ENCODE results near the gene PRKAR1B. TPM values are rescaled to one million over a fixed set of nuclear protein-coding genes. Genes with fewer than 3 reads are reported as not detected.

PRKAR1B gene
- total RNA-seq, 2 experiments from 2014 or later, result 15.5 to 15.8 TPM

DNA sequence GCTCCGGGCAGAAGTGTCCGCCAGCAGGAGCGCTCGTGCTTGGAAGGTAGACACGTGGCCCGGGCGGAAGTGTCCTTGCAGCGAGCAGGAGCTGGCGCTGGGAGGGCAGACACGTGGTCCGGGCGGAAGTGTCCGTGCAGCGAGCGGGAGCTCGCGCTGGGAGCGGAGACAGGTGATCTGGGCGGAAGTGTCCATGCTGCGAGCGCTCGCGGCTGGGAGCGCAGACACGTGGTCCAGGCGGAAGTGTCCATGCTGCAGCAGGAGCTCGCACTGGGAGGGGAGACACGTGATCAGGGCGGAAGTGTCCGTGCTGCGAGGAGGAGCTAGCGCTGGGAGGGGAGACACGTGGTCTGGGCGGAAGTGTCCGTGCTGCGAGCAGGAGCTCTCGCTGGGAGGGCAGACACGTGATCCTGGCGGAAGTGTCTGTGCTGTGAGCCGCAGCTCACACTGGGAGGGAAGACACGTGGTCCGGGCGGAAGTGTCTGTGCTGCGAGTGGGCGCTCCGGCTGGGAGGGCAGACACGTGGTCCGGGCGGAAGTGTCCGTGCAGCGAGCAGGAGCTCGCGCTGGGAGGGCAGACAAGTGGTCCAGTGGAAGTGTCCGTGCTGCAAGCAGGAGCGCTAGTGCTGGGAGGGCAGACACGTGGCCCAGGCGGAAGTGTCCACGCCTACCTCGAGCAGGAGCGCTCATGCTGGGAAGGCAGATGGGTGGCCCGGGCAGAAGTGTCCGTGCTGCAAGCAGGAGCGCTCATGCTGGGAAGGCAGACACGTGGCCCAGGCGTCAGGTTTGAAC, 41.1 kb upstream of the PRKAR1B start:
- H3K9me3 Mint-ChIP-seq, result no peaks in the 10 kb centered on the region
- H3K27me3 Mint-ChIP-seq (ENCODE audit: low read depth), result no peaks in the 10 kb centered on the region
- intact Hi-C loops (cut with micrococcal nuclease), result no loop called here
- no peak for DNase-seq
- H3K4me1 Mint-ChIP-seq (ENCODE audit: low read depth), result no peaks in the 10 kb centered on the region
- H3K36me3 Mint-ChIP-seq (ENCODE audit: low read depth), result peaks cover 24% of the 10 kb centered on the region
- H3K27ac Mint-ChIP-seq, result peak overlapping the region; percentile 39
- CTCF ChIA-PET, result interaction anchor here (0.6 kb wide), 1 partner anchor 23 kb away, joined by 3 read pairs; no protein-coding TSS in a partner anchor
- H3K4me3 Mint-ChIP-seq, result no peak overlapping the region

DNA sequence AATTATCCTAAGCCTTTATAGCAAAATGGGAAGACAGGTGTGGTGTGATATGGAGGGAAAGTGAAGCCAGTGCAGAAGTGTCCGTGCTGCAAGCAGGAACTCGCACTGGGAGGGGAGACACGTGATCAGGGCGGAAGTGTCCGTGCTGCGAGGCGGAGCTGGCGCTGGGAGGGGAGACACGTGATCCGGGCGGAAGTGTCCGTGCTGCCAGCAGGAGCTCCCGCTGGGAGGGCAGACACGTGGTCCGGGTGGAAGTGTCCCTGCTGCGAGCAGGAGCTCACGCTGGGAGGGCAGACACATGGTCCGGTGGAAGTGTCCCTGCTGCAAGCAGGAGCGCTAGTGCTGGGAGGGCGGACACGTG, 40.5 kb upstream of the PRKAR1B start:
- Mint-ChIP-seq H3K27ac (no peak overlapping the region), H3K4me1 (ENCODE audit: low read depth) (no peaks in the 10 kb centered on the region), H3K36me3 (ENCODE audit: low read depth) (peaks cover 24% of the 10 kb centered on the region), H3K9me3 (no peaks in the 10 kb centered on the region), H3K4me3 (no peak overlapping the region), H3K27me3 (ENCODE audit: low read depth) (no peaks in the 10 kb centered on the region)
- intact Hi-C loops (cut with micrococcal nuclease), result no loop called here
- CTCF ChIA-PET, result no interaction called here
- DNase-seq, result no peak

DNA sequence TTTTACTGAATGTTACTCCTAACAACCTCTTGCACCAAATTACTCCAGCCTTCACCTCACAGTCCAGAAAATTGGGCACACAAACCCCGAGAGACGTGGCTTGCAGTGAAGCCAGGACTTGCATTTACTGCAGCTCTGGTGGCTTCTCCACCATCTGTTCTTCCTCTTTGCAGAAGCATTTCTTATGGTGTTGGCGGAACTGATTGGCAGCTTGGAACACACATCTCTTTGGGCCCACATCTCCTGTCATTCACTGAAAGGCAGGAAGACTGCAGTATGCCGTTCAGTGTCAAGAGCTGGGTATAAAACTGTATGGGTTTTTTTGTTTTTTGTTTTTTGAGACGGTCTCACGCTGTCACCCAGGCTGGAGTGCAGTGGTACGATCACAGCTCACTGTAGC, 38.3 kb upstream of the PRKAR1B start:
- CTCF ChIA-PET, result no interaction called here
- Mint-ChIP-seq H3K9me3 (no peaks in the 10 kb centered on the region), H3K4me1 (ENCODE audit: low read depth) (no peaks in the 10 kb centered on the region), H3K4me3 (no peak overlapping the region), H3K27ac (no peak overlapping the region), H3K27me3 (ENCODE audit: low read depth) (no peaks in the 10 kb centered on the region), H3K36me3 (ENCODE audit: low read depth) (peaks cover 27% of the 10 kb centered on the region)
- no peak for DNase-seq
- intact Hi-C loops (cut with micrococcal nuclease), result no loop called here

- Mint-ChIP-seq H3K27ac (no peak overlapping the region), H3K27me3 (ENCODE audit: low read depth) (no peaks in the 10 kb centered on the region), H3K9me3 (no peaks in the 10 kb centered on the region), H3K4me1 (ENCODE audit: low read depth) (no peaks in the 10 kb centered on the region), H3K36me3 (ENCODE audit: low read depth) (peaks cover 35% of the 10 kb centered on the region), H3K4me3 (no peak overlapping the region)
- CTCF ChIA-PET, result interaction anchor here (0.9 kb wide), 1 partner anchor 10 kb away, joined by 3 read pairs; no protein-coding TSS in a partner anchor
- intact Hi-C loops (cut with micrococcal nuclease), result no loop called here
- DNase-seq, result no peak
Measured at GRCh38 chr7:763762-764161, 36.7 kb upstream of the PRKAR1B start.

DNA sequence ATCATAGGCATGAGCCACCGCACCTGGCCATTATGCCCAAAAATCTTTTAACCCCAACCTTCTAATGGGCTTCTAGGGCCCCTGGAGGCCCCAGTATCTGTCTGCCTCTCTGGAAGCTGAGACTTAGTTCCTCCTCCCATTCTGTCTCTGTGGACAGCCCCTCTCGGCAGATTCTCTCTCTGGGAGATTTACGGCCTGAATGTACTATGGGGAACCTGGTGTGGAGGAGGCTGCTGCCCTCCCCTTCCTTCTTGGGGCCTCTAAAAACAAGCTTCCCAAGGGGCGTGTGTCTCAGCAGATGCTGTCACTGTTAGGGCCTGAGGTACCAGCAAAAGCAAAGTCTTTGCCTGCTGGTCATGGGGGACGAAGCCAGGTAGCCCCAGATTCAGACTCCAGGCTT, 35.8 kb upstream of the PRKAR1B start:
- H3K4me1 Mint-ChIP-seq (ENCODE audit: low read depth), result no peaks in the 10 kb centered on the region
- CTCF ChIA-PET, result no interaction called here

GRCh38 chr7:761631-762030, 34.5 kb upstream of the PRKAR1B start:
- CTCF ChIA-PET, result interaction anchor here (0.7 kb wide), 1 partner anchor 418 kb away, joined by 3 read pairs; no protein-coding TSS in a partner anchor
- intact Hi-C loops (cut with micrococcal nuclease), result no loop called here
- Mint-ChIP-seq H3K9me3 (no peaks in the 10 kb centered on the region), H3K4me1 (ENCODE audit: low read depth) (no peaks in the 10 kb centered on the region), H3K4me3 (no peak overlapping the region), H3K27ac (peak overlapping the region; percentile 31), H3K36me3 (ENCODE audit: low read depth) (peaks cover 33% of the 10 kb centered on the region), H3K27me3 (ENCODE audit: low read depth) (no peaks in the 10 kb centered on the region)
- no peak for DNase-seq

More for the DNA sequence above, 35.8 kb upstream of the PRKAR1B start:
- intact Hi-C loops (cut with micrococcal nuclease), result no loop called here
- H3K27me3 Mint-ChIP-seq (ENCODE audit: low read depth), result no peaks in the 10 kb centered on the region
- peaks cover 37% of the 10 kb centered on the region for H3K36me3 Mint-ChIP-seq (ENCODE audit: low read depth)
- no peak overlapping the region for H3K27ac Mint-ChIP-seq
- H3K9me3 Mint-ChIP-seq, result no peaks in the 10 kb centered on the region
- H3K4me3 Mint-ChIP-seq, result no peak overlapping the region
- no peak for DNase-seq

GRCh38 chr7:761101-761500, 34.0 kb upstream of the PRKAR1B start:
- peaks cover 30% of the 10 kb centered on the region for H3K36me3 Mint-ChIP-seq (ENCODE audit: low read depth)
- no peaks in the 10 kb centered on the region for H3K4me1 Mint-ChIP-seq (ENCODE audit: low read depth)
- no peaks in the 10 kb centered on the region for H3K27me3 Mint-ChIP-seq (ENCODE audit: low read depth)
- intact Hi-C loops (cut with micrococcal nuclease), result no loop called here
- DNase-seq, result no peak
- no peaks in the 10 kb centered on the region for H3K9me3 Mint-ChIP-seq
- H3K27ac Mint-ChIP-seq, result peak overlapping the region; percentile 31
- CTCF ChIA-PET, result no interaction called here
- H3K4me3 Mint-ChIP-seq, result no peak overlapping the region

GRCh38 chr7:760006-760405, 32.9 kb upstream of the PRKAR1B start:
- no peak overlapping the region for H3K27ac Mint-ChIP-seq
- peaks cover 26% of the 10 kb centered on the region for H3K36me3 Mint-ChIP-seq (ENCODE audit: low read depth)
- DNase-seq, result no peak
- no peaks in the 10 kb centered on the region for H3K27me3 Mint-ChIP-seq (ENCODE audit: low read depth)
- H3K4me1 Mint-ChIP-seq (ENCODE audit: low read depth), result no peaks in the 10 kb centered on the region
- no peak overlapping the region for H3K4me3 Mint-ChIP-seq
- intact Hi-C loops (cut with micrococcal nuclease), result no loop called here
- no peaks in the 10 kb centered on the region for H3K9me3 Mint-ChIP-seq
- CTCF ChIA-PET, result no interaction called here

DNA sequence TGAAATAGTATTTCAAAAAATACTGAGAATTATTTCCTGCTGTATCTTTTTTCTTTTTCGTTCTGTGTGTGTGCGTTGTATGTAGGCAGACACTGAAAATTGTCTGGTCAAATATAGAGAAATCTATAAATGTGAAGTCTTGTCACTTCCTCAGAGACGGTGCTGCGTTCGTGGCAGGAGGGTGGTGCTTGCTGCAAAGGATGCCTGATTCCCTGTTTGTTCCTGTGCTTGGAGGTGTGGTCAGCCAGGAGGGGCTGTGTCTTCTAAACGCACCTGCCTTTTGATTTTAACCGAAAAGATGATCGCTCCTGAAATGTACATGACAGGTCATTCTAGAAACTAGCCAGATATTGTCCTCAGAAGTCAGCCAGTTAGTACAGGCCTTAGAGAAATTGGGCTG, 32.5 kb upstream of the PRKAR1B start:
- H3K9me3 Mint-ChIP-seq, result no peaks in the 10 kb centered on the region
- H3K4me1 Mint-ChIP-seq (ENCODE audit: low read depth), result no peaks in the 10 kb centered on the region
- no peak overlapping the region for H3K4me3 Mint-ChIP-seq
- no peak for DNase-seq
- no peaks in the 10 kb centered on the region for H3K27me3 Mint-ChIP-seq (ENCODE audit: low read depth)
- intact Hi-C loops (cut with micrococcal nuclease), result no loop called here
- peaks cover 28% of the 10 kb centered on the region for H3K36me3 Mint-ChIP-seq (ENCODE audit: low read depth)
- no peak overlapping the region for H3K27ac Mint-ChIP-seq
- CTCF ChIA-PET, result no interaction called here

- no peaks in the 10 kb centered on the region for H3K4me1 Mint-ChIP-seq (ENCODE audit: low read depth)
- no peaks in the 10 kb centered on the region for H3K27me3 Mint-ChIP-seq (ENCODE audit: low read depth)
- intact Hi-C loops (cut with micrococcal nuclease), result no loop called here
- H3K4me3 Mint-ChIP-seq, result no peak overlapping the region
- H3K9me3 Mint-ChIP-seq, result no peaks in the 10 kb centered on the region
- peaks cover 37% of the 10 kb centered on the region for H3K36me3 Mint-ChIP-seq (ENCODE audit: low read depth)
- CTCF ChIA-PET, result no interaction called here
- no peak for DNase-seq
- H3K27ac Mint-ChIP-seq, result no peak overlapping the region
Measured at GRCh38 chr7:757741-758163, 30.7 kb upstream of the PRKAR1B start.

DNA sequence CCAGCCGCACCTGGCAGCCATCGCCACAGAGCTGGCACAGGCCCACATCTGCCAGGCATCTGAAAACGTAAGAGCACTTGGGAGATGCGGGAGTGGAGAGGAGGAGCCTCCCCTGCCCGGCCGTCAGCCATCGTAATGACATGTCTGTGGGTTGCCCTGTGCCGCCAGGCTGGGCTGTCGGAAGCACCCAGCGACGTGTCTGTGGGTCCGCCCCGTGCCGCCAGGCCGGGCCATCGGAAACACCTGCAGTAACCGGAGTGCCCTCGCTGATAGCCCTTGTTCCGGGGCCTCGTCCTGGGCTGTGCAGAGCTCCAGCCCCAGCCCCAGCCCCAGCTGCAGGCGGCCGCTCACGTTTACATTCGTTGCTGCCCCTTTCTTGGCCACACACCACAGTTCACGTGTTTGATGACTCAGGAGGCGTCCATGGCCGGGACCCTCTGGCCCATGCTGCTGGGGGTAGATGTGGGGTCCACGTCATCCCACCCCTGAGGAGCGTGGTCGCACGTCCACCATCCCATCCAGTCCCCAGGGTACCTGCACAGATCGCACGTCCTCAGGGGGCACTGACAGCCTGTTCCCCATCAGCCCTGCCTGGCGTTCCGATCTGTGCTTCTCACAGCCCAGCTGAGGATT, 30.0 kb upstream of the PRKAR1B start:
- Mint-ChIP-seq H3K36me3 (ENCODE audit: low read depth) (peaks cover 39% of the 10 kb centered on the region), H3K4me1 (ENCODE audit: low read depth) (no peaks in the 10 kb centered on the region), H3K9me3 (no peaks in the 10 kb centered on the region), H3K27me3 (ENCODE audit: low read depth) (no peaks in the 10 kb centered on the region), H3K4me3 (no peak overlapping the region), H3K27ac (no peak overlapping the region)
- CTCF ChIA-PET, result no interaction called here
- no peak for DNase-seq
- intact Hi-C loops (cut with micrococcal nuclease), result no loop called here

DNA sequence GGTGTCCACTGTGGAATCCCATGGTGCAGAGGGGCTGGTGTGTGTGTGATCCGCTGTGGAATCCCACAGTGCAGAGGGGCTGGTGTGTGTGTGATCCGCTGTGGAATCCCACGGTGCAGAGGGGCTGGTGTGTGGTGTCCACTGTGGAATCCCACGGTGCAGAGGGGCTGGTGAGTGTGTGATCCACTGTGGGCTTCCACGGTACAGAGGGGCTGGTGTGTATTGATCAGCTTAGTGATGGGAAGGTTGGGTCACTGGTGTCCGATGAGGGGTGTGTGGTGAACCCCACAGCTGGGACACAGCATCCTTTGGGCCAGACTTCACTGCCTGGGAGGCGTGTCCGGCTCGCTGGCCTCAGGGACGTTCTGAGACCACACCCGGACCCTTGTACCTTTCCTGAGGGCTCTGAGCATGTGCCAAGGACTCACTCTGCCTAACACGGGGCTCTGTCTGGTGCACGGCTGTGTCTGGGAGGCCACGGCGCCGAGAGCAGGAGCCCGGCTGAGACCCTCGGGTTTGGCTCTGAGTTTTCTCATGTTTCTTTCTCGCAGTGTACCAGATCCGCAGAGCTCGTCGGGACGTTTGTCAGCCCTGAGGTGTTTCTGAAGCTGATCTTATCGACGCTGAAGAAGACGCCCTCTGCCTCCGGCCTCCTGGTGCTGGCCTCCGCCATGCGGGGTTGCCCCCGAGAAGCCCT, 29.3 kb upstream of the PRKAR1B start:
- Mint-ChIP-seq H3K27me3 (ENCODE audit: low read depth) (no peaks in the 10 kb centered on the region), H3K36me3 (ENCODE audit: low read depth) (peaks cover 40% of the 10 kb centered on the region), H3K4me3 (no peak overlapping the region), H3K9me3 (no peaks in the 10 kb centered on the region), H3K4me1 (ENCODE audit: low read depth) (no peaks in the 10 kb centered on the region), H3K27ac (no peak overlapping the region)
- intact Hi-C loops (cut with micrococcal nuclease), result no loop called here
- no peak for DNase-seq
- CTCF ChIA-PET, result no interaction called here

GRCh38 chr7:755413-755805, 28.3 kb upstream of the PRKAR1B start:
- Mint-ChIP-seq H3K27ac (no peak overlapping the region), H3K36me3 (ENCODE audit: low read depth) (peaks cover 42% of the 10 kb centered on the region), H3K9me3 (no peaks in the 10 kb centered on the region), H3K27me3 (ENCODE audit: low read depth) (no peaks in the 10 kb centered on the region), H3K4me3 (no peak overlapping the region), H3K4me1 (ENCODE audit: low read depth) (no peaks in the 10 kb centered on the region)
- CTCF ChIA-PET, result no interaction called here
- intact Hi-C loops (cut with micrococcal nuclease), result no loop called here
- no peak for DNase-seq

Measured in activated naive CD4-positive, alpha-beta T cell treated with anti-CD3 and anti-CD28 coated beads for 36 hours (primary cell).